ENCODE measurements around the gene GTF2H3. TPM values are rescaled to one million over a fixed set of nuclear protein-coding genes. Genes with fewer than 3 reads are reported as not detected.

Gene GTF2H3
- total RNA-seq, 1 donor from 2014 or later, result 23.0 TPM

- Mint-ChIP-seq H3K36me3 (ENCODE audit: unreplicated experiment) (no peaks in the 10 kb centered on the region), H3K4me3 (ENCODE audit: unreplicated experiment) (no peak overlapping the region), H3K9me3 (ENCODE audit: unreplicated experiment) (peaks cover 1% of the 10 kb centered on the region), H3K4me1 (ENCODE audit: low read depth, unreplicated experiment) (no peaks in the 10 kb centered on the region), H3K27ac (ENCODE audit: unreplicated experiment) (no peak overlapping the region), H3K27me3 (ENCODE audit: unreplicated experiment) (no peaks in the 10 kb centered on the region)
- no peak for TF ChIP-seq CTCF (IDR thresholded peaks at IDR 0.05; ENCODE audit: partially characterized antibody, unreplicated experiment)
- no peak for DNase-seq
Measured at GRCh38 chr12:123645380-123645779, 11.8 kb downstream of the GTF2H3 start.

DNA sequence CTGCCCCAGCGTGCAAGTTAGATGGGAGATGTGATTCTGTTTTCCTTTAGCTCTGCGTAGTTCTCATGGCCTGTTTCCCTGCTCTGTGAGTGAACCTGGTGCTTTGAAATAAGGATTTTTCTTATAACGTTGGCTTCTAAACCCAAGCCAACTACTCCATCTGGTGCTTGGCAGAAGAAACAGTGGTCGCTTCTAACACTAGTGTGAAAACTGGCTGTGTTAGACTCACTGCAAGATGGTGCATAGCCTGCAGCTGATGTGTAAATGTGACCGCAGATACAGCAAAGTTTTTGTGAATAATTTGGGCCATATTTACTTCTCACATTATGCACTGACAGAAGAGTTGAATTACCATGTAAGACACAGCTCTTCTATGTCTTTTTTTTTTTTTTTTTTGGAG, 12.2 kb downstream of the GTF2H3 start:
- H3K27ac Mint-ChIP-seq (ENCODE audit: unreplicated experiment), result no peak overlapping the region
- TF ChIP-seq CTCF (IDR thresholded peaks at IDR 0.05; ENCODE audit: partially characterized antibody, unreplicated experiment), result no peak
- H3K9me3 Mint-ChIP-seq (ENCODE audit: unreplicated experiment), result peaks cover 1% of the 10 kb centered on the region
- H3K27me3 Mint-ChIP-seq (ENCODE audit: unreplicated experiment), result no peaks in the 10 kb centered on the region
- H3K36me3 Mint-ChIP-seq (ENCODE audit: unreplicated experiment), result no peaks in the 10 kb centered on the region
- no peaks in the 10 kb centered on the region for H3K4me1 Mint-ChIP-seq (ENCODE audit: low read depth, unreplicated experiment)
- no peak overlapping the region for H3K4me3 Mint-ChIP-seq (ENCODE audit: unreplicated experiment)
- DNase-seq, result no peak

GRCh38 chr12:123648401-123648800, 14.8 kb downstream of the GTF2H3 start:
- Mint-ChIP-seq H3K27ac (ENCODE audit: unreplicated experiment) (no peak overlapping the region), H3K27me3 (ENCODE audit: unreplicated experiment) (no peaks in the 10 kb centered on the region), H3K9me3 (ENCODE audit: unreplicated experiment) (peaks cover under 1% of the 10 kb centered on the region), H3K4me3 (ENCODE audit: unreplicated experiment) (no peak overlapping the region), H3K36me3 (ENCODE audit: unreplicated experiment) (no peaks in the 10 kb centered on the region), H3K4me1 (ENCODE audit: low read depth, unreplicated experiment) (no peaks in the 10 kb centered on the region)
- no peak for TF ChIP-seq CTCF (IDR thresholded peaks at IDR 0.05; ENCODE audit: partially characterized antibody, unreplicated experiment)
- no peak for DNase-seq

- Mint-ChIP-seq H3K27me3 (ENCODE audit: unreplicated experiment) (no peaks in the 10 kb centered on the region), H3K4me1 (ENCODE audit: low read depth, unreplicated experiment) (no peaks in the 10 kb centered on the region), H3K36me3 (ENCODE audit: unreplicated experiment) (no peaks in the 10 kb centered on the region), H3K4me3 (ENCODE audit: unreplicated experiment) (no peak overlapping the region), H3K27ac (ENCODE audit: unreplicated experiment) (no peak overlapping the region), H3K9me3 (ENCODE audit: unreplicated experiment) (no peaks in the 10 kb centered on the region)
- no peak for TF ChIP-seq CTCF (IDR thresholded peaks at IDR 0.05; ENCODE audit: partially characterized antibody, unreplicated experiment)
- no peak for DNase-seq
Measured at GRCh38 chr12:123654129-123654701, 20.6 kb downstream of the GTF2H3 start.

DNA sequence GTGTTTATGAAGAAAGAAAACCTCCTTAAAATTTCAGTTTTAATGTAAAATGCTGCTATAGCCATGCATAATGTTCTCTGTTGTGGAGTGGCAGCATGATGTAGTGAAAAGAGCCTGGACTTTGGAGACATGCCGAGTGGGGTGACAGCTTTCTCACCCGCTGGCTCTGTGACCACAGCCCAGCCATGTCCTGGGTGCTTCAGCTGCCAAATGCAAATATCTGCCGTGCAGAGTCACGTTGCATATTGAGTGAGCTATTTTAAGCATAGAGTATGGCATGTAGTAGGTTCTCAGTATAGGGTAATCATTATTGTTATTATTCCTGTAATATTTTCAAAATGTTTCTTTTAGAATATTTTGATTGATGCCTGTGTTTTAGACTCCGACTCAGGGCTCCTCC, 21.8 kb downstream of the GTF2H3 start:
- Mint-ChIP-seq H3K36me3 (ENCODE audit: unreplicated experiment) (no peaks in the 10 kb centered on the region), H3K27me3 (ENCODE audit: unreplicated experiment) (no peaks in the 10 kb centered on the region), H3K4me3 (ENCODE audit: unreplicated experiment) (no peak overlapping the region), H3K9me3 (ENCODE audit: unreplicated experiment) (no peaks in the 10 kb centered on the region), H3K4me1 (ENCODE audit: low read depth, unreplicated experiment) (no peaks in the 10 kb centered on the region), H3K27ac (ENCODE audit: unreplicated experiment) (no peak overlapping the region)
- DNase-seq, result no peak
- TF ChIP-seq CTCF (IDR thresholded peaks at IDR 0.05; ENCODE audit: partially characterized antibody, unreplicated experiment), result no peak

Data from glutamatergic neuron (in vitro differentiated cells).